Stimulated activated naive CD8-positive, alpha-beta T cell treated with anti-CD3 and anti-CD28 coated beads, Interleukin-15, Interleukin-2, amounts not matched to agents 100 U/mL and 50 U/mL, for 24 hours (primary cell): ENCODE data around the gene ARHGEF7.

Source experiments
- ATAC-seq: fragments of 150-1000 bp; cut with Tn5 transposase; one replicate; pipeline ENCODE4 v1.10.0; 2021
- DNase-seq: peaks from one replicate; pipeline ENCODE4 v3.0.0; 2021

The ARHGEF7 gene

GRCh38 chr13:111139452-111139851 is 24.3 kb downstream of the ARHGEF7 start:
- DNase-seq (no peak), ATAC-seq (no peak)

- ATAC-seq (no peak), DNase-seq (no peak)
These were observed 24.9 kb downstream of the ARHGEF7 start for GRCh38 chr13:111139873-111140561.

- DNase-seq (no peak), ATAC-seq (no peak)
These were observed 25.5 kb downstream of the ARHGEF7 start for GRCh38 chr13:111140562-111141105.

- no peak for ATAC-seq
- DNase-seq, result no peak
These were observed 27.4 kb downstream of the ARHGEF7 start for GRCh38 chr13:111142472-111142871.

- ATAC-seq (no peak), DNase-seq (no peak)
These were observed 28.9 kb downstream of the ARHGEF7 start for GRCh38 chr13:111143865-111144540.

- no peak for DNase-seq
- ATAC-seq, result no peak
These were observed 30.0 kb downstream of the ARHGEF7 start for GRCh38 chr13:111145071-111145470.

- DNase-seq (no peak), ATAC-seq (no peak)
These were observed 30.4 kb downstream of the ARHGEF7 start for GRCh38 chr13:111145506-111145905.

- ATAC-seq (no peak), DNase-seq (no peak)
These were observed 37.7 kb downstream of the ARHGEF7 start for GRCh38 chr13:111152844-111153243.

- DNase-seq (peak; percentile 97), ATAC-seq (peak; percentile 95)
These were observed 38.3 kb downstream of the ARHGEF7 start for GRCh38 chr13:111153279-111153976.

GRCh38 chr13:111153977-111154332 is 38.8 kb downstream of the ARHGEF7 start:
- peak; percentile 73 for DNase-seq
- ATAC-seq, result peak; percentile 69

- no peak for ATAC-seq
- DNase-seq, result no peak
These were observed 41.3 kb downstream of the ARHGEF7 start for GRCh38 chr13:111156421-111156820.

GRCh38 chr13:111158136-111158805 is 43.2 kb downstream of the ARHGEF7 start:
- no peak for ATAC-seq
- DNase-seq, result no peak

- DNase-seq, result no peak
- ATAC-seq, result no peak
These were observed 44.5 kb downstream of the ARHGEF7 start for GRCh38 chr13:111159362-111160320.

- no peak for ATAC-seq
- no peak for DNase-seq
These were observed 45.5 kb downstream of the ARHGEF7 start for GRCh38 chr13:111160648-111161047.

GRCh38 chr13:111161601-111162600 is 46.8 kb downstream of the ARHGEF7 start:
- ATAC-seq (no peak), DNase-seq (no peak)

- ATAC-seq, result no peak
These were observed 50.3 kb downstream of the ARHGEF7 start for GRCh38 chr13:111165241-111166010.

GRCh38 chr13:111166882-111167675 is 52.0 kb downstream of the ARHGEF7 start:
- DNase-seq, result no peak

More at GRCh38 chr13:111165241-111166010, 50.3 kb downstream of the ARHGEF7 start:
- DNase-seq, result no peak

GRCh38 chr13:111168107-111168506 is 53.0 kb downstream of the ARHGEF7 start:
- ATAC-seq, result no peak

More at GRCh38 chr13:111166882-111167675, 52.0 kb downstream of the ARHGEF7 start:
- no peak for ATAC-seq

More at GRCh38 chr13:111168107-111168506, 53.0 kb downstream of the ARHGEF7 start:
- no peak for DNase-seq
